ENCODE data around the gene SRF.

SRF gene

GRCh38 chr6:43180058-43180457, 9.0 kb downstream of the SRF start:
- Histone ChIP-seq H4K20me1 (ENCODE audit: insufficient read depth) (peaks cover 3% of the 10 kb centered on the region; the same call in 1 of the 2 replicates), H3K79me2 (ENCODE audit: insufficient read depth, low read depth) (peaks cover 15% of the 10 kb centered on the region; the same call in 1 of the 2 replicates)

GRCh38 chr6:43180985-43181384, 9.9 kb downstream of the SRF start:
- no peak overlapping the region for H2AFZ ChIP-seq (ENCODE audit: low read depth)
- H3K4me2 ChIP-seq, result no peak overlapping the region
- H3K9ac ChIP-seq, result no peak overlapping the region
- no peak for TF ChIP-seq CTCF (conservative IDR thresholded peaks at IDR 0.05; ENCODE audit: low read depth, low read length)
- peaks cover 7% of the 10 kb centered on the region; the same call in 1 of the 2 replicates for H3K79me2 ChIP-seq (ENCODE audit: insufficient read depth, low read depth)
- H3K4me1 ChIP-seq (ENCODE audit: low read depth, poor library complexity, severe bottlenecking), result peaks cover 13% of the 10 kb centered on the region
- H3K36me3 ChIP-seq (ENCODE audit: insufficient read depth), result no peaks in the 10 kb centered on the region
- no peaks in the 10 kb centered on the region for H4K20me1 ChIP-seq (ENCODE audit: insufficient read depth)
- no peak overlapping the region for H3K4me3 ChIP-seq (IDR thresholded peaks at IDR 0.05; ENCODE audit: insufficient read depth, low read depth, low read length)
- H3K27me3 ChIP-seq (ENCODE audit: insufficient read depth, low read depth), result no peaks in the 10 kb centered on the region
- H3K27ac ChIP-seq, result no peak overlapping the region

More at GRCh38 chr6:43180058-43180457, 9.0 kb downstream of the SRF start:
- Histone ChIP-seq H3K4me3 (IDR thresholded peaks at IDR 0.05; ENCODE audit: insufficient read depth, low read depth, low read length) (no peak overlapping the region), H3K36me3 (ENCODE audit: insufficient read depth) (no peaks in the 10 kb centered on the region), H3K27ac (no peak overlapping the region), H3K9ac (no peak overlapping the region), H2AFZ (ENCODE audit: low read depth) (no peak overlapping the region), H3K27me3 (ENCODE audit: insufficient read depth, low read depth) (no peaks in the 10 kb centered on the region), H3K4me1 (ENCODE audit: low read depth, poor library complexity, severe bottlenecking) (peaks cover 21% of the 10 kb centered on the region), H3K4me2 (no peak overlapping the region)
- no peak for TF ChIP-seq CTCF (conservative IDR thresholded peaks at IDR 0.05; ENCODE audit: low read depth, low read length)

GRCh38 chr6:43181621-43181941, 10.5 kb downstream of the SRF start:
- H3K4me2 ChIP-seq, result peak overlapping the region; percentile 91
- no peaks in the 10 kb centered on the region for H3K27me3 ChIP-seq (ENCODE audit: insufficient read depth, low read depth)
- H3K9ac ChIP-seq, result peak overlapping the region; percentile 36
- no peaks in the 10 kb centered on the region for H4K20me1 ChIP-seq (ENCODE audit: insufficient read depth)
- peaks cover 13% of the 10 kb centered on the region for H3K4me1 ChIP-seq (ENCODE audit: low read depth, poor library complexity, severe bottlenecking)
- peak overlapping the region; percentile 6; the same call in 1 of the 2 replicates for H3K27ac ChIP-seq
- no peak overlapping the region for H3K4me3 ChIP-seq (IDR thresholded peaks at IDR 0.05; ENCODE audit: insufficient read depth, low read depth, low read length)
- no peaks in the 10 kb centered on the region for H3K36me3 ChIP-seq (ENCODE audit: insufficient read depth)
- no peak for TF ChIP-seq CTCF (conservative IDR thresholded peaks at IDR 0.05; ENCODE audit: low read depth, low read length)
- H2AFZ ChIP-seq (ENCODE audit: low read depth), result peak overlapping the region; percentile 24; the same call in 1 of the 2 replicates
- H3K79me2 ChIP-seq (ENCODE audit: insufficient read depth, low read depth), result peaks cover 7% of the 10 kb centered on the region; the same call in 1 of the 2 replicates

GRCh38 chr6:43181942-43182860, 11.1 kb downstream of the SRF start, which contains the start of gene CUL9:
Gene CUL9 (plus strand): TSS chr6:43182196. CDS start chr6:43184311, 2,115 bp downstream.
- H4K20me1 ChIP-seq (ENCODE audit: insufficient read depth), result no peaks in the 10 kb centered on the region
- H3K9ac ChIP-seq, result peak within 1 kb of the TSS; percentile 36
- TF ChIP-seq CTCF (conservative IDR thresholded peaks at IDR 0.05; ENCODE audit: low read depth, low read length), result no peak
- H3K27ac ChIP-seq, result peak within 1 kb of the TSS; percentile 6; the same call in 1 of the 2 replicates
- H3K27me3 ChIP-seq (ENCODE audit: insufficient read depth, low read depth), result no peaks in the 10 kb centered on the region
- H3K4me3 ChIP-seq (IDR thresholded peaks at IDR 0.05; ENCODE audit: insufficient read depth, low read depth, low read length), result no peak within 1 kb of the TSS
- H3K4me1 ChIP-seq (ENCODE audit: low read depth, poor library complexity, severe bottlenecking), result peaks cover 13% of the 10 kb centered on the region
- H2AFZ ChIP-seq (ENCODE audit: low read depth), result peak within 1 kb of the TSS; percentile 24
- peaks cover 7% of the 10 kb centered on the region; the same call in 1 of the 2 replicates for H3K79me2 ChIP-seq (ENCODE audit: insufficient read depth, low read depth)
- no peaks in the 10 kb centered on the region for H3K36me3 ChIP-seq (ENCODE audit: insufficient read depth)
- peak within 1 kb of the TSS; percentile 91 for H3K4me2 ChIP-seq
